ENCODE results near the gene SHROOM4.

The SHROOM4 gene

GRCh38 chrX:50778272-50778671 is 35.7 kb downstream of the SHROOM4 start:
- no peak for DNase-seq (ENCODE audit: low spot score)

GRCh38 chrX:50776248-50776647 is 37.7 kb downstream of the SHROOM4 start:
- no peak for DNase-seq (ENCODE audit: low spot score)

GRCh38 chrX:50771382-50771781 is 42.6 kb downstream of the SHROOM4 start:
- no peak for DNase-seq (ENCODE audit: low spot score)

GRCh38 chrX:50770702-50771101 is 43.3 kb downstream of the SHROOM4 start:
- DNase-seq (ENCODE audit: low spot score): no peak

- no peak for DNase-seq (ENCODE audit: low spot score)
These were observed 44.5 kb downstream of the SHROOM4 start for GRCh38 chrX:50769389-50770063.

GRCh38 chrX:50768801-50769200 is 45.2 kb downstream of the SHROOM4 start:
- DNase-seq (ENCODE audit: low spot score): no peak

GRCh38 chrX:50765986-50766385 is 48.0 kb downstream of the SHROOM4 start:
- DNase-seq (ENCODE audit: low spot score): no peak

- DNase-seq (ENCODE audit: low spot score): no peak
These were observed 51.4 kb downstream of the SHROOM4 start for GRCh38 chrX:50762578-50762977.

- no peak for DNase-seq (ENCODE audit: low spot score)
These were observed 57.7 kb downstream of the SHROOM4 start for GRCh38 chrX:50756276-50756675.

- no peak for DNase-seq (ENCODE audit: low spot score)
These were observed 62.9 kb downstream of the SHROOM4 start for GRCh38 chrX:50751091-50751490.

GRCh38 chrX:50747471-50747900 is 66.5 kb downstream of the SHROOM4 start:
- no peak for DNase-seq (ENCODE audit: low spot score)

- no peak for DNase-seq (ENCODE audit: low spot score)
These were observed 77.3 kb downstream of the SHROOM4 start for GRCh38 chrX:50736656-50737055.

GRCh38 chrX:50726296-50726695 is 87.7 kb downstream of the SHROOM4 start:
- DNase-seq (ENCODE audit: low spot score): no peak

- no peak for DNase-seq (ENCODE audit: low spot score)
These were observed 88.7 kb downstream of the SHROOM4 start for GRCh38 chrX:50725310-50725709.

- DNase-seq (ENCODE audit: low spot score): no peak
These were observed 91.0 kb downstream of the SHROOM4 start for GRCh38 chrX:50723006-50723405.

GRCh38 chrX:50721764-50722521 is 92.1 kb downstream of the SHROOM4 start:
- no peak for DNase-seq (ENCODE audit: low spot score)

- no peak for DNase-seq (ENCODE audit: low spot score)
These were observed 94.4 kb downstream of the SHROOM4 start for GRCh38 chrX:50719614-50720013.

GRCh38 chrX:50718776-50719175 is 95.2 kb downstream of the SHROOM4 start:
- DNase-seq (ENCODE audit: low spot score): no peak

- no peak for DNase-seq (ENCODE audit: low spot score)
These were observed 97.3 kb downstream of the SHROOM4 start for GRCh38 chrX:50716706-50717105.

- no peak for DNase-seq (ENCODE audit: low spot score)
These were observed 101.2 kb downstream of the SHROOM4 start for GRCh38 chrX:50712777-50713176.

- DNase-seq (ENCODE audit: low spot score): no peak
These were observed 102.1 kb downstream of the SHROOM4 start for GRCh38 chrX:50711907-50712306.

- no peak for DNase-seq (ENCODE audit: low spot score)
These were observed 105.9 kb downstream of the SHROOM4 start for GRCh38 chrX:50707955-50708699.

GRCh38 chrX:50707405-50707804 is 106.6 kb downstream of the SHROOM4 start:
- DNase-seq (ENCODE audit: low spot score): no peak

Measured in hematopoietic multipotent progenitor cell treated with erythropoietin and hydrocortisone succinate and interleukin-3 and kit ligand, for 17 days (in vitro differentiated cells).